Jurkat, Clone E6-1 (cell line): ENCODE data around the gene POLR1C.
"Not testable (repeated sequence)": the region's sequence is repeated elsewhere in the genome, so short reads cannot be mapped to it uniquely, and the experiment has no call there.

Experiments
- DNase-seq: peaks from one replicate; pipeline ENCODE4 v3.0.0-alpha.2; 2011; ENCODE audit warnings: low read depth, low spot score
- H3K4me3 ChIP-seq: 2 replicates; pipeline ENCODE4 v1.5.1; 2011; ENCODE audit warnings: mild to moderate bottlenecking, low read length, control low read depth, moderate library complexity

The POLR1C gene

DNA sequence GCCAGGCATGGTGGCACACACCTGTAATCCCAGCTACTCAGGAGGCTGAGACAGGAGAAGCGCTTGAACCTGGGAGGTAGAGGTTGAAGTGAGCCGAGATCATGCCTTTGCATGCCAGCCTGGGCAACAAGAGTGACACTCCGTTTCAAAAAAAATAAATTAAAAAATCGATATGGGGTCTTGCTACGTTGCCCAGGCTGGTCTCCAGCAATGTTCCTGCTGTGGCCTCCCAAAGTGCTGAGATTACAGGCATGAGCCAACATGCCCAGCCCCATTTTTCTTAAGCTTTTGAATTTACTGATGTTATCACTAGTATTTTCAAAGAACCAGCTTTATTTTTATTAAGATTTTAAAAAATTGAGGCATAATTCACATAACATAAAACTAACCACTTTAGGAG is 23.6 kb downstream of the POLR1C start:
- H3K4me3 ChIP-seq, result no peak overlapping the region
- DNase-seq, result no peak

DNA sequence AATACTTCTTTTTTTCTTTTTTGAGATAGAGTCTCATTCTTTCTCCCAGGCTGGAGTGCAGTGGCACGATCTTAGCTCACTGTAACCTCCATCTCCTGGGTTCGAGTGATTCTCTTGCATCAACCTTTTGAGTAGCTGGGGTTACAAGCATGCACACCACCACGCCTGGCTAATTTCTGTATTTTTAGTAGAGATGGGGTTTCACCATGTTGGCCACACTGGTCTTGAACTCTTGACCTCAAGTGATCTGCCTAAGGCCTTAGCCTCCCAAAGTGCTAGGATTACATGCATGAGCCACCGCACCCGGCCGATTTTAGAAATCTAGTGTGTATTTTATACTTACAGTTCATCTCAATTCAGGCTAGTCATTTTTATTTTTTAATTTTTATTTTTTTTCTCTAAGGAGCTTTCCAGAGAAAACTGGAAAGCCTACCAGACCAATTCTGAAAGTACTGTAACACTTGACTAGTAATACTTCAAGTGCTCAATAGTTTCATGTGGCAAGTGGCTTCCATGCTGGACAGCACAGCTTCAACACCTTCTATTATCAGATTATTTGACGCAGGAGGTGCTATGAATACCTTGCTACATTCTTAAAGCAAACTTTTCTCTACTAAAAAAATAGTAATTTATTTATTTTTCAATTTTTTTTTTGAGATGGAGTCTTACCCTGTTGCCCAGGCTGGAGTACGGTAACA is 25.0 kb downstream of the POLR1C start:
- H3K4me3 ChIP-seq, result no peak overlapping the region
- no peak for DNase-seq

DNA sequence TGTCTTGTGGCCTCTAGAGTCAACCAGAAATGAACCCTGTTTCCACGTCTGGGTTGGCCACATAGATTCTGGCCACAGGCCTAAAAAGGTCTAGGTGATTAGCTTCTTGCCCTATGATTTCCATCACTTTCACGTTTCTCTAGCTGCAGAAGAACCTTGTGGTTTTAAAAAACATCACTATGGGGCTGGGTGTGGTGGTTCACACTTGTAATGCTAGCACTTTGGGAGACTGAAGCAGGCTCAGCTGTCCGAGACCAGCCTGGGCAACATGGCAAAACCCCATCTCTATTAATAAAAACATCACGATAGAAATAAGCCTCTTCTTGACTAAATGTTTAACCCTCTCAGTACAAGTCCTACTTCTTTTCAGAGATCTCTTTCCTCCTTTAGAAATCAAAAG is 27.6 kb downstream of the POLR1C start:
- H3K4me3 ChIP-seq, result no peak overlapping the region
- DNase-seq, result no peak

DNA sequence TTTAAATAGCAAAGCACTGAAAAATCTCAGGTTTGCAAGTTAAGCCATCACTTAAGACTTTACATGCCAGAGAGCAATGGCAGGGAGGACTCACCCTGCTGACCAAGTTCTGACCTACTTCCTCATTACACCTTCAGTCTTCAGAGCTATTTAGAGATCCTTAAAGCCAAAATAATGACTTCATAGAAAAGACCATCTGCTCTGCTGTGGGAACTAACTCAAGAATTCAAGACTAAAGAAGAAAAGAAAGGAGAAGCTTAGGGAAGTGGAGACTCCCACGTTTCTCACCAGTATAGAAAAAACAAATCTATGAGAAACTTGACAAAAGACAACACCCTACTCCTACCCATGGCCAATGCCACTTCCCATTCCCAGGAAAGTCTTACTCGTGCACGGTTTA is 30.3 kb downstream of the POLR1C start:
- DNase-seq, result no peak

DNA sequence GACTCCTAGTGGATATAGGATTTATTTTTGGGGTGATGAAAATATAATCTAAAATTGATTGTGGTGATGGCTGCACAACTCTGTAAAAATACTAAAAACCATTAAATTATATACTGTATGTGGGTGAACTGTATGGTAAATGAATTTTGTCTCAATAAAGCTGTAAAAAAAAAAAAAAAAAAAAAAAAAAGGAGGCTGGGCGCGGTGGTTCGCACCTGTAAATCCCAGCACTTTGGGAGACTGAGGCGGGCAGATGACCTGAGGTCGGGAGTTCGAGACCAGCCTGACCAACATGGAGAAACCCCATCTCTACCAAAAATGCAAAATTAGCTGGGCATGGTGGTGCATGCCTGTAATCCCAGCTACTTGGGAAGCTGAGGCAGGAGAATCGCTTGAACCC is 40.7 kb downstream of the POLR1C start:
- not testable (repeated sequence) for DNase-seq

More for the DNA sequence above, 30.3 kb downstream of the POLR1C start:
- H3K4me3 ChIP-seq, result no peak overlapping the region

DNA sequence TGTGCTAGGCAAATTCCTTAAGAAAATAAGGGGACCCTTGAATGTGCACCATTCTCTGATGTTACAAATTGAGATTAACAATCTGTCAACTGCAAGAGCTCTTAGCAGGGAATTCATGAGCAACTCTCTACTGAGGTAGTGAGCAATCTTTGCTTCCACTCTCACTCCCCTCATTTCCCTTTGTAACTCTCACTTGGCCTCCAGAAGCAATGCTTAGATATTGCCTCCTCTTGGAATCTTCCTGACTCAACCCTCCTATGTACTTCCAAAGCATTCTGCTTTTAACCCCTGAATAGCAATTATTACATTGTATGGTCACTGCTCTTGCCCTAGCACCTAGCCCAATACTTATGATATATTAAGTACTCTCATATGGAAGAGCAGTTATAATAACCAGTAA is 42.4 kb downstream of the POLR1C start:
- H3K4me3 ChIP-seq, result no peak overlapping the region
- DNase-seq, result no peak

More for the DNA sequence above, 40.7 kb downstream of the POLR1C start:
- not testable (repeated sequence) for H3K4me3 ChIP-seq

DNA sequence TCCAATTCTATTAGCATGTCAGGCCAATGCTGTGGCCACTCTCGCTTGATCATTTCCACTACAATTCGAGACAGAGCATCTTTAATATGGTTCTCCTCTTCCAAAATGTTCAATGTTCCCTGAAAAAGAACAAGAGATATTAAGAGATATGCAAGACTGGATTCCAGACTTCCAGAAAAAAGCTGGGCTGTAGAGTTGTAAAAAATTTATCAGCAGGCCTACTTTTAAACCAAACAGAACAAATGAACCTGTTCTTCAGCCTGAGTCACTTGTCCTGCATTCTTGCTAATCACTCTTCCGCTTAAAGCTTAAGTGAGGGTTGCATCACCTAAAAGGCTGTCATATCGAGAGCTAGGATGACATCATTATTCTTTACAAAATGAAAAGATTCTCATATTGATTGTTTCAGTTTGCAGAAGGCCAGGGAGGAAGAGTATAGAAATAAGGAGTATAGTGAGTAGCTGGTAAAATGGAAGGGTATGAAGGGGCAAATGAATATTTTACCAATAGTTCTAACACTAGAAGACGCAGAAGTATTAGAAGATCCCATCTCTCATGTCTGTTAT is 54.1 kb downstream of the POLR1C start:
- H3K4me3 ChIP-seq, result no peak overlapping the region
- no peak for DNase-seq
